Gastrocnemius medialis (tissue), 4 donors: ENCODE data around the gene PTPRN2. TPM values are rescaled to one million over a fixed set of nuclear protein-coding genes. Genes with fewer than 3 reads are reported as not detected.

ENCODE experiments used
- ATAC-seq, 2 donors: fragments of 150-250 bp; one replicate each; pipeline ENCODE4 v1.9.1; 2016
- DNase-seq, 2 donors: peaks; one replicate each; pipeline ENCODE4 v3.0.0-alpha.2; 2019
- H3K27ac ChIP-seq, 4 donors: fragments of 200-600 bp; sonication (generic); 1 replicate in 1 of 4; 2 replicates in 3 of 4; pipeline ENCODE4 v1.5.1; 2016 to 2018; ENCODE audit warnings: mild to moderate bottlenecking in 2 of 4, moderate library complexity in 1 of 4
- H3K27me3 ChIP-seq, 3 donors: fragments of 200-600 bp; sonication (generic) in 2 of 3; 1 replicate in 1 of 3; 2 replicates in 2 of 3; pipeline versions ENCODE4 v1.5.1 to v1.6.0; 2016 to 2019; ENCODE audit warnings: mild to moderate bottlenecking in 1 of 3, moderate library complexity in 1 of 3
- H3K36me3 ChIP-seq, 2 donors: fragments of 200-600 bp; sonication (generic) in 1 of 2; one replicate each; pipeline ENCODE4 v1.5.1; 2017 to 2018
- H3K4me1 ChIP-seq, 2 donors: fragments of 200-600 bp; sonication (generic) in 1 of 2; one replicate each; pipeline ENCODE4 v1.5.1; 2016 to 2017; ENCODE audit warnings: mild to moderate bottlenecking in 2 of 2
- H3K4me3 ChIP-seq, 4 donors: fragments of 200-600 bp; sonication (generic) in 3 of 4; 1 replicate in 1 of 4; 2 replicates in 3 of 4; pipeline ENCODE4 v1.5.1; 2016 to 2019; ENCODE audit warnings: mild to moderate bottlenecking in 2 of 4
- H3K9me3 ChIP-seq, 3 donors: fragments of 200-600 bp; sonication (generic) in 2 of 3; 1 replicate in 1 of 3; 2 replicates in 2 of 3; pipeline ENCODE4 v1.5.1; 2016 to 2019
- POLR2A ChIP-seq, 2 donors: fragments of 450-650 bp; IDR thresholded peaks; one replicate each; pipeline ENCODE4 v1.6.1; 2017; ENCODE audit warnings: antibody characterized with exemption in 2 of 2, mild to moderate bottlenecking in 2 of 2, moderate library complexity in 2 of 2
- in situ Hi-C, 4 donors: fragments of 200-750 bp; cut with MboI; loops; one replicate each; pipeline versions ENCODE4 v1.15.0 to v1.8.0; 2017; ENCODE audit warnings: low sequenced_read_pairs in 4 of 4
- intact Hi-C: fragments of 100-400 bp; cut with DNase I; formaldehyde crosslinking; loops from one replicate; pipeline ENCODE4 v1.15.1; 2023; ENCODE audit warnings: low total_unique reads
- total RNA-seq, 4 donors: library from RNA; depleted of rRNA; stranded (reverse); fragments of >200 nt; gene quantifications; one replicate each; pipeline versions ENCODE4 v1.1.0 to v1.2.3, GENCODE V29; 2016
- TF ChIP-seq, protein P1 (sequence below), 5 experiments: fragments of 450-650 bp in 3 of 5; fragments of 200-600 bp in 2 of 5; sonication (generic) in 2 of 5; IDR thresholded peaks in 4 of 5; conservative IDR thresholded peaks in 1 of 5; 1 replicate in 4 of 5; 2 replicates in 1 of 5; pipeline ENCODE4 v1.5.1; 2016 to 2019; ENCODE audit warnings: antibody characterized with exemption in 5 of 5, mild to moderate bottlenecking in 3 of 5, moderate library complexity in 3 of 5

Gene PTPRN2
- total RNA-seq, 4 donors from 2014 or later = 0.66 to 0.85 (median 0.81) TPM

DNA sequence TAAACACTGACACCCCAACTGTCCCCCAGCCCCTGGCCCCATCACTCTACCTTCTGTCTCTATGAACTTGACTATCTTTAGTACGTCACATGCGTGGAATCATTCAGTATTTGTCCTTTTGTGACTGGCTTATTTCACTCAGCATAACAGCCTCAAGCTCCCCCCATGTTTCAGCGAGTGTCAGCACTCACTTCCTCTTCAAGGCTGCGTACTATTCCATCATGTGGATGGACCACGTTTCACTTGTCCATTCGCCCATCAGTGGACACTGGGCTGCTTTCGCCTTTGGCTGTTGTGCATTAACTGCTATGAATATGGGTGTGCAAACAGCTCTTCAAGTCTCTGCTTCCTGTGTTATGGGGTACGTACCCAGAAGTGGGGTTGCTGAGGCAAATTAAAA lies 100.7 kb downstream of the PTPRN2 start:
- intact Hi-C loops (no loop called here), in situ Hi-C loops (no loop called here)
- ATAC-seq (no peak), DNase-seq (no peak)
- H3K27me3 ChIP-seq = no peaks in the 10 kb centered on the region
- TF ChIP-seq POLR2A (IDR thresholded peaks at IDR 0.05) = no peak
- H3K4me3 ChIP-seq = no peak overlapping the region
- H3K27ac ChIP-seq = no peak overlapping the region
- H3K9me3 ChIP-seq = no peaks in the 10 kb centered on the region
- H3K4me1 ChIP-seq = no peaks in the 10 kb centered on the region
- H3K36me3 ChIP-seq = no peaks in the 10 kb centered on the region

DNA sequence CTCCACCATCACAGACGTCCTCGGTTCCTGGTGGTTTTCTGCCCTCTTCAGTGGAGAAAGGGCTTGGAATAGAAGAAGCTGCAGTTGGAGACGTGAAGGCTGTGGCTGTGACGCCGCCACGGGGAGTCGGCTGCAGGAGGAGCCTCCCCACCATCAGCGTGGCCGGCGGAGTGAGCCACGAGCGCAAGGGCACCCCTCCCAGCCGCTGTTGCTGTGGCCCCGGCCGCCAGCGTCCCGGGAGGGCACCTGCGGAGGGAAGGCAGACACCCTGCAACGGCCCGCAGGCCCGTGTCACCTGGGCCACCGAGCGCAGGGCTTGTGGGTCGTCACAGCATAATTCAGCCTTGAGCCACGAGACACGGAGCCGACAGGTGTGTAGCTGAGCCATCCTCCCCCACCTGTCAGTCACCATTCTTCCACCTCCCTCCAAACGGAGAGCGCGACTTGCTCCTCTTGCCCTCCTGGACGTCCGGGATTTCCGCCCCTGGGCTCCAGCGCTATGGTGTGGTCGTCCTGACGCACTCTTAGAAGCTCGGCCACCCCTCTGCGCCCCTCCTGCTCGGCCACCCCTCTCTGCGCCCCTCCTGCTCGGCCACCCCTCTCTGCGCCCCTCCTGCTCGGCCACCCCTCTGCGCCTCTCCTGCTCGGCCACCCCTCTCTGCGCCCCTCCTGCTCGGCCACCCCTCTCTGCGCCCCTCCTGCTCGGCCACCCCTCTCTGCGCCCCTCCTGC lies 102.7 kb downstream of the PTPRN2 start:
- intact Hi-C loops = no loop called here
- Histone ChIP-seq H3K36me3 (no peaks in the 10 kb centered on the region), H3K4me3 (no peak overlapping the region), H3K27ac (no peak overlapping the region), H3K27me3 (no peaks in the 10 kb centered on the region), H3K9me3 (no peaks in the 10 kb centered on the region), H3K4me1 (no peaks in the 10 kb centered on the region)
- DNase-seq (no peak), ATAC-seq (no peak)
- in situ Hi-C loops = no loop called here
- TF ChIP-seq, protein P1, sequence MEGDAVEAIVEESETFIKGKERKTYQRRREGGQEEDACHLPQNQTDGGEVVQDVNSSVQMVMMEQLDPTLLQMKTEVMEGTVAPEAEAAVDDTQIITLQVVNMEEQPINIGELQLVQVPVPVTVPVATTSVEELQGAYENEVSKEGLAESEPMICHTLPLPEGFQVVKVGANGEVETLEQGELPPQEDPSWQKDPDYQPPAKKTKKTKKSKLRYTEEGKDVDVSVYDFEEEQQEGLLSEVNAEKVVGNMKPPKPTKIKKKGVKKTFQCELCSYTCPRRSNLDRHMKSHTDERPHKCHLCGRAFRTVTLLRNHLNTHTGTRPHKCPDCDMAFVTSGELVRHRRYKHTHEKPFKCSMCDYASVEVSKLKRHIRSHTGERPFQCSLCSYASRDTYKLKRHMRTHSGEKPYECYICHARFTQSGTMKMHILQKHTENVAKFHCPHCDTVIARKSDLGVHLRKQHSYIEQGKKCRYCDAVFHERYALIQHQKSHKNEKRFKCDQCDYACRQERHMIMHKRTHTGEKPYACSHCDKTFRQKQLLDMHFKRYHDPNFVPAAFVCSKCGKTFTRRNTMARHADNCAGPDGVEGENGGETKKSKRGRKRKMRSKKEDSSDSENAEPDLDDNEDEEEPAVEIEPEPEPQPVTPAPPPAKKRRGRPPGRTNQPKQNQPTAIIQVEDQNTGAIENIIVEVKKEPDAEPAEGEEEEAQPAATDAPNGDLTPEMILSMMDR (IDR thresholded peaks at IDR 0.05 in 4 of 5, conservative IDR thresholded peaks at IDR 0.05 in 1 of 5) = no peak
- no peak for TF ChIP-seq POLR2A (IDR thresholded peaks at IDR 0.05)

DNA sequence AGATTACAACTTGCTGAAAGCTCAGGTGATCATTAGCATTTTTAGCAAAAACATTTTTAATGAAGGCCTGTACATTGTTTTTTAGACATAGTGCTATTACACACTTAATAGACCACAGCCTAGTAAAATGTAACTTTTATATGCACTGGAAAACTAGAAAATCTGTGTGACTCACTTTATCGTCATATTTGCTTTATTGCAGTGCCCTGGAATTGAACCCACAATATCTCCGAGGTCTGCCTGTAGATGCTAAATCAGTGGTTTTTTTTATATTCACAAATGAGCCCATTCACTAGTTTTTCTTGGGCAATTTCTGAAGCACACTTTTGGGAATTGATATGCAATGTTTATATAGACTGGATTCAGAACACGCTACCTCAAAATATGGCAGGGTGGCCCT lies 105.1 kb downstream of the PTPRN2 start:
- H3K4me1 ChIP-seq = no peaks in the 10 kb centered on the region
- no peak overlapping the region for H3K27ac ChIP-seq
- H3K4me3 ChIP-seq = no peak overlapping the region
- H3K27me3 ChIP-seq = no peaks in the 10 kb centered on the region
- intact Hi-C loops (no loop called here), in situ Hi-C loops (no loop called here)
- no peak for DNase-seq
- TF ChIP-seq, protein P1 (IDR thresholded peaks at IDR 0.05 in 4 of 5, conservative IDR thresholded peaks at IDR 0.05 in 1 of 5) = no peak
- TF ChIP-seq POLR2A (IDR thresholded peaks at IDR 0.05) = no peak
- ATAC-seq = no peak
- H3K9me3 ChIP-seq = no peaks in the 10 kb centered on the region
- H3K36me3 ChIP-seq = no peaks in the 10 kb centered on the region

DNA sequence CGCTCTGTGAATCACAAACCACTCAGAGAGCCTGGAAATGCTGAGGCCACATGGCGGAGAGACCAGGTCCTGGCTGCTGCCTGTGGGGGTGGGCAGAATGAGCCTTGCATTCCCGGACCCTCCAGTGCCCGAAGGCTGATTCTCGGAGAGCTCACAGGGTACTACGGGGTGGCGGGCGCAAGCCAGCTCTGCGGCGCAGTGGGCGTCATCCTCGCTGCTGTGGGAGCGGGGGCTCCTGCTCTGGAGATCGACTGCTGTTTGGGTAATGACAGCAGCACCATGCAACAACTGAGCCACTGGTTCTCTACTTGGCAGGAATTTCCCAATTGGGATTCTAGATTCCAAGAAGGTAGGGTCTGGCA lies 108.0 kb downstream of the PTPRN2 start:
- TF ChIP-seq POLR2A (IDR thresholded peaks at IDR 0.05) = no peak
- TF ChIP-seq, protein P1 (IDR thresholded peaks at IDR 0.05 in 4 of 5, conservative IDR thresholded peaks at IDR 0.05 in 1 of 5) = no peak
- DNase-seq (no peak), ATAC-seq (no peak)
- H3K27ac ChIP-seq = no peak overlapping the region
- H3K36me3 ChIP-seq = no peaks in the 10 kb centered on the region
- H3K9me3 ChIP-seq = no peaks in the 10 kb centered on the region
- intact Hi-C loops (no loop called here), in situ Hi-C loops (no loop called here)
- no peaks in the 10 kb centered on the region for H3K4me1 ChIP-seq
- peaks cover 0 to 2% (median 0%) of the 10 kb centered on the region in 3 donors for H3K27me3 ChIP-seq
- H3K4me3 ChIP-seq = no peak overlapping the region

DNA sequence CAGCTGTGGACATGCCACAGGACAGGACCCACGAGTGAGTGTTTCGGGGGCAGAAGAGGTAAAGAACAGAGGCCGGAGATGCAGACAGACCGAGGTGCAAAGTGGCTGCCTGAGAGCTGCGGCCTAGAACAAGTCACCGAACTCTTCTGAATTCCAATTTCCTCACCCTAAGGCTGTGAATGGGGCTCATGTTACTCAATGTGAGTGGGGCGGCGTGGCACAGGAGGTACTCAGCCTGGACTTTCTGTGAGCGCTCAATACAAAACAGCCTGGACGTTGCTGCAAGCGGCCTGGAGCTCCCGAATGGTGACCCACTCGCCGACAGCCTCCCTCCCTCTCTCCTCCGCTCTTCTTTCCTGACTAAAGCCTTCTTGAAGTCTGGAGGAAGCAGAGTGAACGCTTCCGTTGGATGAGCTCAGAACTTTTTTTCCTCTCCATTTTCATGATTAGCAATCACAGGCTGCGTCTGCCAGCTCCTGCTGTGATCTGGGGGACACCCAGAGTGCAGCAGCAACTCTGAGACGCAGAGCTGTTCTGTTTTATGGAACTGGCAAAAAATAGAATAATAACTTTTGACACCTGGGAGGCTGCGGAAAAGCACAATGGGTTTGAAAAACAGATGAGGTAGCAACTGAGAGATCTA lies 108.5 kb downstream of the PTPRN2 start:
- Histone ChIP-seq H3K27ac (no peak overlapping the region), H3K4me1 (no peaks in the 10 kb centered on the region), H3K27me3 (peaks cover 0 to 2% (median 0%) of the 10 kb centered on the region in 3 donors), H3K36me3 (no peaks in the 10 kb centered on the region), H3K9me3 (no peaks in the 10 kb centered on the region), H3K4me3 (no peak overlapping the region)
- ATAC-seq (no peak), DNase-seq (no peak)
- no peak for TF ChIP-seq POLR2A (IDR thresholded peaks at IDR 0.05)
- TF ChIP-seq, protein P1 (IDR thresholded peaks at IDR 0.05 in 4 of 5, conservative IDR thresholded peaks at IDR 0.05 in 1 of 5) = no peak
- intact Hi-C loops = no loop called here
- in situ Hi-C loops = no loop called here
